Anterior cingulate cortex (tissue), 58 donors: Measurements from ENCODE around the gene SYCN.
A peak's percentile ranks its signal among the peaks of the same experiment; 100 is the strongest.
"Not testable (repeated sequence)": the region's sequence is repeated elsewhere in the genome, so short reads cannot be mapped to it uniquely, and the experiment has no call there.

Source experiments
- DNase-seq, 58 donors: peaks; one replicate each; lab custom pipeline; 2025; lab: John Stamatoyannopoulos, UW

The SYCN gene

DNA sequence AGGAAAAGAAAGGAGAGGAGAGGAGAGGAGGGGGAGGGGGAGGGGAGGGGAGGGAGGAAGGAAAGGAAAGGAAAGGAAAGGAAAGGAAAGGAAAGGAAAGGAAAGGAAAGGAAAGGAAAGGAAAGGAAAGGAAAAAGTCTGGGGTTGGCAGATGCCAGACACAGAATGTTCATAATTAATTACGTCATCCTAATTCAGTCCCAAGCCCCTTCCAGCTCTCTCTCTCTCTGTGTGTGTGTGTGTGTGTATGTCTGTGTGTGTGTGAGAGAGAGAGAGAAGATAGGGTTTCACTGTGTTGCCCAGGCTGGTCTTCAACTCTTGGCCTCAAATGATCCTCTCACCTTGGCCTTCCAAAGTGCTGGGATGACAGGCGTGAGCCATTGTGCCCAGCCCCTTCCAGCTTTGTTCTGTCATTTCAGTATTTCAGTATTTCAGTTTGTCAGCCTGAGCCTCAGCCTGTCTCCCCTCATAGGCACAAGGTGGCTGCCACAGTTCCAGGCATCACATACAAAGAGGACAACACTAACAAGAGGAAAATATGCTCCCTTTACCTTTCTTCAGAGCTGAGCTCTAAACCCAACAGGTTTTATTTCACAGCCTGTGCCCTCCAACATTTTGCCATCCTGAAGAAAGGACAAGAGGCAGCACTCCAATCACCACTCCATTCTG lies 26.2 kb upstream of the SYCN start:
- no peak for DNase-seq

DNA sequence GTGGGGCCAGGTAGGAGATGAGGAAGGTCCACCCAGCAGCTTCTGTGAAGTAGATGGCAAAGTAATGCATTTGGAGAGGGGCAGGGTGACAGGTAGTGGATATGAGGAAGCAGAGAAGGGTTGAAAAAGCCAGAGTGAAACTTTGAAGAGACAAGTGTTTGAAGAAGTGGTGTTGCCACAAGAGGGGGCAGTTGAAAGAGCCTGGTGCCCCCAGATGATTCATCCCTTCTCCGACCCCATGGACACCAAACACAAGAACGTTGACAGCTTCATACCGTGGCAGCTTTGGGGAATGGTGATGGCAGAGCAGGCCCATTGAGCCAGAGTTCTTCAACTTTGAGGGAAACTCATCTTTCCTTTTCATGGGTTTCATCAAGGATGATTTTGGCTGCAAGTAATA lies 20.8 kb upstream of the SYCN start:
- no peak for DNase-seq

DNA sequence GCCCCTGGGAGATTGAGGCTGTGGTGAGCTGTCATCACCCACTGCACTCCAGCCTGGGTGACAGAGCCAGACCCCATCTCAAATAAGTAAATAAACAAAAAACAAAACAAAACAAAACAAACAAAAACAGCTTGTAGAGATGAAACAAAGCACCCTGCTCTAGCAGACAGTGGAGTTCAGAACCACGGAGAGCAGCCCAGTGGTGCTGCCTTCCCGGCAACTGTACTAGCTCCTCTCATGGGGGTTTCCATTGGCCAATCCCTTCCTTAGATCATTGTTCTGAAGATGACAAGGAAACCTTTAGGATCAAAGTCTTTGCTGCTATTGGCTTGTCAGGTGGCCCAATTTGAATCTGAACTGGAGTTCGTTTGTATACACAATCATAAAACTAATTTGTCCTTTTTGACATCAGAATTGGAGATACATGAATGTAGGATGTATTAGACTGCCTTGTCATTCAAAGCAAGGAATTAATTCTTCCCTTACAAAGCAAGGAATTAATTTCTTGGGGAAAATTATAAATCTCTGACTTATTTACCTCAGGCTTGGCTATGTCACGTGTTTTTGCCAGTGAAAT lies 19.7 kb upstream of the SYCN start:
- no peak for DNase-seq

DNA sequence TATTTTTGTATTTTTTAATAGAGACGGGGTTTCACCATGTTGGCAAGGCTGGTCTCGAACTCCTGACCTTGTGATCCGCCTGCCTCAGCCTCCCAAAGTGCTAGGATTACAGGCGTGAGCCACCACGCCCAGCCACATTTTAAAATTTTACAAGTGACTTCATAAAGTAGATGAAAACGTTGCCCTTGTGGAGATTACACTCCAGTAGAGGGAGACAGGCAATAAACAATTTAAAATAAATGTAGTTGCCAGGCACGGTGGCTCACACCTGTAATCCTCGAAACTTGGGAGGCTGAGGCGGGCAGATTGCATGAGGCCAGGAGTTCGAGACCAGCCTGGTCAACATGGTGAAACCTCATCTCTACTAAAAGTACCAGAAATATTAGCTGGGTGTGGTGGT lies 15.0 kb upstream of the SYCN start:
- not testable (repeated sequence) for DNase-seq

DNA sequence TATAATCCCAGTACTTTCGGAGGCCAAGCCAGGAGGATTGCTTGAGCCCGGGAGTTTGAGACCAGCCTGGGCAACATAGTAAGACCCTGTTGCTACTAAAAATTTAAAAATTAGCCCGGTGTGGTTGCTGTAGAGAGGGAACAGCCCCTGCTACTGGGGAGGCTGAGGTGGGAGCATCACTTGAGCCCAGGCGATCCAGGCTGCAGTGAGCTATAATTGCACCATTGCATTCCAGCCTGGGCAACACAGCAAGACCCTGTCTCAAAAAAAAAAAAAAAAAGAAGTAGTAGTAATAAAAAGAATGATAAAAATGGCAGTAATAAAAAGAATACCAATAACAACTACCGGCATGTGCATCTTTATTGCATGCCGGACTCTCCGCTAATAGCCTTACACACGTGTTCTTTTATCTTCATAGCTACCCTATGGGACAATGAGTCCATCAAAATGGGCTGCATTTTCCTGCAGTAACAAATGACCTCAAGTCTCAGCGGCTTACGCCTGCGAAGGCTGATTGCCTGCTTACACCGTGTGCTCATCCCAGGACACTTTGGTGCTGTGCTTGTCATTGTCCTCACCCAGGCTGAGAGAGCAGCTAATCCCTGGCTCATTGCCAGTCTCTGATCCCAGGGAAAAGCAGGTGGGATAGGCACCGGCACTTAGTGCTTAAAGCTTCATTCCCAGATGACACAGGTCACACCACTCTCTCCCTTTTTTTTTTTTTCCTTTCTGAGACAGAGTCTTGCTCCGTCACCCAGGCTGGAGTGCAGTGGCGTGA lies 14.4 kb upstream of the SYCN start:
- DNase-seq: no peak

DNA sequence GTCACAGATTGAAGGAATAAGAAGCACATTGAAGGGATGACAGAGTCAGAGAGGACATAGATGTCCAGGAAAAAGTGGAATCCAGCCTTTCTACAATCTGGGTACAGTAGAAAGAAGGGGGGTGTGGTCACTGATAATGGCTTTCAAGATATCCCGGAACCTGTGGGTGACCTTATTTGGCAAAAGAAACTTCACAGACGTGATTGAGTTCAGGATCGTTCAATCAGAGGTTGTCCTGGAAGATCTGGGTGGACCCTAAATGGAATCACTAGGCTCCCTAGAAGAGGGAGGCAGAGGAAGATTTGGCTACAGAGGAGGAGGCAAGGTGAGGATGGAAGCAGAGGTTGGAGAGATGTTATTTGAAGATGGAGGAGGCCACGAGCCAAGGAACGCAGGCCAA lies 13.0 kb upstream of the SYCN start:
- DNase-seq: no peak

DNA sequence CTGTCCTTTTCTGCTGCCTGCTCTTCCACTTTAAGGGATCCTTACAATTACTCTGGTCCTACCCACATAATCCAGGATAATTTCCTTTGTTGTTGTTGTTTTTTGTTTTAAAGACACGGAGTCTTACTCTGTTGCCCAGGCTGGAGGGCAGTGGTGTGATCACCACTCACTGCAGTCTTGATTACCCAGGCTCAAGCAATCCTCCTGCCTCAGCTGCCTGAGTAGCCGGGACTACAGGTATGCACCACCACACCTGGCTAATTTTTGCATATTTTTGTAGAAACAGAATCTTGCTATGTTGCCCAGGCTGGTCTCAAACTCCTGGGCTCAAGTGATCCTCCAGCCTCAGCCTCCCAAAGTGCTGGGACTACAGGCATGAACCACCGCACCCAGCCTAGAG lies 11.3 kb upstream of the SYCN start:
- DNase-seq: not testable (repeated sequence)

DNA sequence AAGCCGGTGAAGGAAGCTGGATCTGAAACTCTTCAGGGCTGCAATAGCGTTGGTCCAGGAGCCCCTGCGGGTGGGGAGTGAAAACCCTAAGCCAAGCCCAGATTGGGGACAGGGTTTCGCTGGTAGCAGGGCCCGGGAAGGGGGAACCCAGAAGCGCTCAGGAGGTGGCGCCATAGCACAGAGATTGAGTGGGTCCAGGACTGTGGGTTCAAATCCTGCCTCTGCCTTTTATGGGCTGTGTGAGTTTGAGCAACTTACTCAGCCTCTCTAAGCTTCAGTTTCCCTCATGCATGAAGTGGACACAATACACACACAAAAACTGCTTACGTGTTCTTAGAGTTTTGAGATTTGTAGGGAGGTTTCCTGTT lies 8.3 kb upstream of the SYCN start:
- DNase-seq: no peak

DNA sequence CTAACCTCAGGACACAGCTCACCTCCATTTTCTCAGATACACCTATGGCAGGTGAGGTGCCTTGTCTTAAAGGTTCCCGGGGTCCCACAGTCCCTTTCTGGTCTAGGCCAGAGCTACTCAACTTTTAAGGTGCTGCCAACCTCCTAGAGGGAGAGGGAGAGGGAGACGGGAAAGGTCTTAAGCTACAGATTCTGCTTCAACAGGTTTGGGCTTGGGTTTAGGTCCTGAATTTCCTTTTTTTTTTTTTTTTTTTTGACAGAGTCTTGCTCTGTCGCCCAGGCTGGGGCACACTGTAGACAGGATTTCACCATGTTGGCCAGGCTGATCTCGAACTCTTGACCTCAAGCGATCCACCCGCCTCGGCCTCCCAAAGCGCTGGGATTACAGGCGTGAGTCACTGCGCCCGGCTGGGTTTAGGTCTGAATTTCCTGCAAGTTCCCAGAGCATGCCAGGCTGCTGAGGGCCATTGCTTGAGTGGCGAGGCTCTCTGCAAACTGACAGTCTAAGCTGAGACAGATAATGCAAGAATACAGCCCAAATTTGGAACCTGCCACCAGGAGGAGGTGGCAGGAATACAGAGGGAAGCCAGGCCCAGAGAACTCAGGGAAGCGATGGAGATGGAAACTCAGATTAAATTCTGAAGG lies 7.8 kb upstream of the SYCN start:
- no peak for DNase-seq

DNA sequence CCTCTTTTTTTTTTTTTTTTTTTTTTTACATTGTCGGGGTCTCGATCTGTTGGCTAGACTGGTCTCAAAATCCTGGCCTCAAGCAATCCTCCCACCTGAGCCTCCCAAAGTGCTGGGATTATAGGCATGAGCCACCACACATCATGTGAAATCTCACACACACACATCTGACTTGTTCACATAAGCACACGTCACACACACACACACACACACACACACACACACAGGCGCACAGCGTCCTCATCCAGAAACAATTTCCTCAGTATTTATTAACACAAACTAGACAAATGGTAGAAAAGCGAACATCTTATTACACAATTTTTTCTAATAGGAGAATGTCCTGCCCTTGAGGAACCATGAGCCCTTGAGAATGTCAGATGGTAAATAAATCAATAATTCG lies 5.1 kb upstream of the SYCN start:
- DNase-seq: no peak

DNA sequence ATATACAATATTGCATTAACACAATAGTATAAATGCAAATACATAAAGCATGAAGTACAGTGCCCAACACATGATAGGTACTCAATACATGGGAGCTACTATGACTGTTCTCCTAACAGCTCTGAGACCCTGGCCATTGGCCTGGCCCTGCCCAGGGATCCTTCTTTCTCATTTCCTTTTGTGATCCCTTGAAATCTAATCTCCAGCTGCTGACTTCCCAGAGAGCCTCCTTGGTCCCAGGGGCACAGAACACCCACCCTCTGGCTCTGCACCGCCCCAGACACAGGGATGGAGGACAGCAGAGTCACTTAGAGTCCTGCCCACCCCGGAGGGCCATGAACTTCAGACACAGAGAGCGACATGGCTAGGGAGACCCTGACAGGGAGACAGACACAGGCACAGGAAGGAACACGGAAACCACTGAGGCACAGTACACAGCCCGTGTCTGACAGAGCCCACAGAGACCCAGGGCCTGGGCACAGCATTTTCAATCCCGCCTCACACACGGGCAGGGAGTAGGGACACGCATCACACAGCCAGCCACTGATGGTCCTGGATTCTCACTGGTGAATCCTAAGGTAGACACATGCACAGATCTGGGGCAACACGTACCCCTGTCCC lies 4.2 kb upstream of the SYCN start:
- no peak for DNase-seq

DNA sequence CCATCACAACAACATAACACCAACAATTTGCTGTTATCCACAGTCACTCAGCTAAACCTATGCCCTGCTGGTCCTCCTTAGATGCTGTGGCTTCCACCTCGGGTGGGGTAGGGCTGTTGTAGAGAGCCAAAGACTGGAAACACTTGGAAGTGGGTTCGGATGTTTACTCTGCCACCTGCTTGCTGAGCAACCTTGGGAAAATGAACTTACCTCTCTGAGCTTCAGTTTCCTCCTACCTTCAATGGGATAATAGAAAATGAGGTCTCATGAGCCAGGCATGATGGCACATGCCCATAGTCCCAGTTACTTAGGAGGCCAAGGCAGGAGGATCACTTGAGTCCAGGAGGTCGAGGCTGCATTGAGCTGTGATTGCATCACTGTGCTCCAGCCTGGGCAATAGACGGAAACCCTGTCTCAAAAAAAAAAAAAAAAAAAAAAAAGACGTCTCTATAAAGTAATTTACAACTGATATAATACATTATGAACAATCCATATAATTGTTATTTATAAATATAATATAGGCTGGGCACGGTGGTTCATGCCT lies 3.3 kb upstream of the SYCN start:
- DNase-seq: no peak

DNA sequence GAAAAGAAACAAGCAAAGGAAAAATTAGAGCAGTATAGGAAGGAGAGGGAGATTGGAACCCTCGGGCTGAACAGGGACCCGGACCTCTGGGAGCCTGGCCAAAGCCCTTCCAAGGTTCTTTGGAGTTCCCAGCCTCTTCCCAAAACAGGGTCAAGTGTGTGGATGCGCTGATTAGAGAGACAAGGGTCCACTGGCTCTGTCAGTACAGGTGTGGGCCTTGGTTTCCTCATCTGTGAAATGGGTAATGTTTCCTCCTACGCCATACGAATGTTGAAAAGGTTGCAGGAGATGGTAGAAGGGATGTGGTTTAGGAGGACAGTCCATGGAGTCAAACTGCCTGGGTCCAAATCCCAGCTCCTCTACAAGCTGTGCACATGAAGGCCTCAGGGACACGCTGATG lies 2.1 kb upstream of the SYCN start:
- DNase-seq: no peak

DNA sequence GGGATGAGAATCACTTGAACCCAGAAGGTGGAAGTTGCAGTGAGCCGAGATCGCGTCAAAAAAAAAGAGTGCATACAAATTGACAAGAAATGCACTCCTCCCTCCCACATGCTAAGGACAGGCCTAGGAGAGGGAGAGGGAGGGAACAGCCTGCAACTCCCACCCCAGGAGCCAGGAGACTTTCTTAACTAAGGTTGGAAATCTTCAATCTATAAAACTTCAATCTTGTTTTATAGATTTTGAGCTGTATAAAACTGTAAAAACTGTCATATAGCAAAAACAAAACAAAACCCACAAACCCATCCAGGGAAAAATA lies 1.3 kb upstream of the SYCN start:
- no peak for DNase-seq

DNA sequence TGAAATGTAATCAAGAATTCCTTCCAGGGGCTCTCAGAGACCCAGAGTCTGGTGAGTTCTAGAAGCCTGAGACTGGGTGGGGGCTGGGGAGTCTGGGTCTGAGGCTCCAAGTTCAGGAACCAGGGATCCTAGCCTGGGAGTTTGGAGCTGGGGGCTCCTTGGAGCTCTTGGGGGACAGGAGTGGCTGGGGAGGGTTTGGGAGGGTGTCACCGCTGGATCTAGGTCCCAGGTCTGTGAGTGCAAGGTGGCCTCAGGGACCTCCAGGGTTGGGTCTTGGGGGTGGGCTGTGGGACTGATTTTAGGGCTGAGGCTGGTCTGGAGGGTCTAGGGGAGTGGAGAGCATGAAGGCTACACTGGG lies 1.1 kb downstream of the SYCN start:
- DNase-seq: no peak

DNA sequence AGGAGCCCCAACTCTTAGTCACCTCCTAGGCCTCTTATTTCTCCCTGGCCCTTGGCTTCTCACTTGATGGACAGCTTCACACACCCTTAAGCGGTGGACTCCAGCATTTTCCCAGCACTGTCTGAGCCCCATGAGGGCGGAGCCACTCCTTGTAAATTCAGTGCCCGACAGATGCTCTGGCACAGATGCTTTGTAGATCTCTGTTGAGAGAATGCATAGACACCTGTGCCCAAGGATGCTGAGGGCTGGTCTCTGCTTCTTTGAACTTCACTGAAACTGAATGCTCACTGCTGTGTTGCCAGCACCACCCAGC lies 3.3 kb downstream of the SYCN start:
- DNase-seq: no peak

DNA sequence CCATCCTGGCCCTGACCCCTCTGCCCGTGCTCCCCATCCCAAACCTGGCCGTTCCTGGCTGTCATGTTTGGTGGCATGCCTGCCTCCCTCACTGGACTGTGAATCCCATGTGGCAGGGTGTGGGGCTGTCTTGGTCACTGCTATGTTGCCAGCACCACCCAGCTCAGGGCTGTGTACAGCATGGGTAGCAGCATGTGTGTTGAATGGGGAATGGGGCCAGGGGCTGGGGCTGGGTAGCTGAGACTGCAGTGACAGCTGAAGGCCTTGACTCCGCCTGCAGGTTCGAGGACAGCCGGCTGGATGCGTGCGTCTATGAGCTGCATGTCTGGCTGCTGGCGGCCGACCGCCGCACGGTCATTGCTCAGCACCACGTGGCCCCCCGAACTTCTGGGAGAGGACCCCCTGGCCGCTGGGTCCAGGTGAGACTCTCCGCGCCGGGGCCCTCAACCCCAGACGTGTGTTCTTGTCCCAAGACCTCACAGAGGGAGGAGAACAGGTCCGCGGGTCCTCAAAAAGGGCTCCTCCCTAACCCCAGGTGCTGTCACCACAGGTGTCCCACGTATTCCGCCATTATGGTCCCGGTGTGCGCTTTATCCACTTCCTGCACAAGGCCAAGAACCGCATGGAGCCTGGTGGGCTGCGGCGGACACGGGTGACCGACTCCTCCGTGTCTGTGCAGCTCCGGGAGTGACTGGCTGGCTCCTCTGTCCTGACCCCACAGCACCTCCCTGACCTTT lies 3.8 kb downstream of the SYCN start:
- no peak for DNase-seq

DNA sequence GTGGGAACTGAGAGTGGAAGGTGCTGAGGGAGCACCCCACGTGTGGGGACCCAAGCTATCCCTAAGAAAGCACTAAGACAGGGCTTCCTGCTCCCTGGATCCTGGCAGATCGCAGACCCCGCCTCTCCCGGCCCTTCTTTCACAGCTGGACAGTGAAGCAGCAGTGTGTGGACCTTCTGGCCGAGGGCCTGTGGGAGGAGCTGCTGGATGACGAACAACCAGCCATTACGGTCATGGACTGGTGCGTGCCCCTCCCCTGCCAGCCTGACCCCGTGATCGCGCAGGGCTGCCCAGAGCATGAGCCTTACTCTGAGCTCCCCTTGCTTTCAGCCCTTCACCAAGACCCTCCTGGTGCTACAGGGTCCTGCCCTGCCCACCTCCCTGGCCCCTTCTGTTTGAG lies 5.0 kb downstream of the SYCN start:
- peak in 35 of 58 donors; percentile 4 to 81 (median 35) for DNase-seq

DNA sequence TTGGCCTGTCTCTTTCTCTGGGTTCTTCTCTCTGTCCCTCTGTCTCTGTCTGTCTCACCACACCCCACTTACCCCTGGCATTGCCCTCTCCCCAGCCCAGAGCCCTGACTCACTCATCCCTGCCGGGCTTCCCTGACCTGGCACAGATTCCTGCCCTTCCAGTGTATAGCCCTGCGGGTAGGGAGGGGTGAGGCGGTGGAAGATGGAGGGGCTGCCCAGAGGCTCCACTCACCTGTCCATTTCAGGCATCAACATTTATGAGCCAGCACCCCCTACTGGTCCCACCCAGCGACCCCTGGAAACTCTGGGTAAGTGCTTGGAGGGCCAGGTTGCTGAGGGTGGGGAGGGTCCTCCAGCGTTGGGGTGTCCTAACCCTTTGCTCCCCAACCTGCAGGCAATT lies 6.3 kb downstream of the SYCN start:
- DNase-seq: no peak

DNA sequence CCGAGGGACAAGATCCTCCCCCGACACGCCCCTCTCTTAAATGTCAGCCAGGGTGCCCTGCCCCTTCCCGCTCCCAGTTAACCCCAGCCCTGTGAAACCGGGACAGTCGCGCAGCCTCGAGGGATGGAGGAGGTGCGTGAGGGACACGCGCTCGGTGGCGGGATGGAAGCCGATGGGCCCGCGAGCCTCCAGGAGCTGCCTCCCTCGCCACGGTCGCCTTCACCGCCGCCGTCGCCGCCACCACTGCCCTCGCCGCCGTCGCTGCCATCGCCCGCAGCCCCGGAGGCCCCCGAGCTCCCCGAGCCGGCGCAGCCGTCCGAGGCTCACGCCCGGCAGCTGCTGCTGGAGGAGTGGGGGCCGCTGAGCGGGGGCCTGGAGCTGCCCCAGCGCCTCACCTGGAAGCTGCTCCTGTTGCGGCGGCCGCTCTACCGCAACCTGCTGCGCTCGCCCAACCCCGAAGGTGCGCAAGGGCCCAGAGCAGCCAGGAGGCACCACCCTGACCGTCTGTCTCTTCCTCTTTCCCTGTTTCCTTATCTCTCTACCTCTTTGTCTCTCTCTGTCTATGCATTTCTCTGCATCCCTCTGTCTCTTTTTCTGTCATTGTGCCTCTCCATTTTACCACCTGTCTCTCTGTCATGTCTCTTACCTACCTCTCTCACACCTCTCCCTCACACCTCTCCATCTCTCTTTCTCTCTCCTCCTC lies 7.1 kb downstream of the SYCN start, which contains the start of gene NCCRP1:
NCCRP1 (plus strand) TSS at position 105 of the 703 bp plus-strand sequence; CDS start at position 124, 19 bp downstream.
- no peak for DNase-seq
